Stimulated activated CD4-positive, alpha-beta T cell treated with anti-CD3 and anti-CD28 coated beads, TNF-alpha, amount 100 ng/mL, for 4 hours (primary cell): ENCODE data around the gene SON.

ENCODE experiments used
- DNase-seq, 3 experiments: peaks; one replicate each; pipeline ENCODE4 v3.0.0-alpha.2; 2020; ENCODE audit warnings: low read depth in 3 of 3

SON gene

GRCh38 chr21:33543505-33544129, 779 bp downstream of the SON start:
- peak in 2 of 3 experiments; percentile 38 to 47 for DNase-seq

GRCh38 chr21:33544451-33545195, 1.8 kb downstream of the SON start:
- DNase-seq = no peak

GRCh38 chr21:33546086-33546485, 3.2 kb downstream of the SON start:
- no peak for DNase-seq

- DNase-seq = no peak
Measured at GRCh38 chr21:33549848-33550771, 7.3 kb downstream of the SON start.

- DNase-seq = no peak
Measured at GRCh38 chr21:33550772-33551660, 8.2 kb downstream of the SON start.

- no peak for DNase-seq
Measured at GRCh38 chr21:33551664-33552063, 8.8 kb downstream of the SON start.

GRCh38 chr21:33552093-33552998, 9.5 kb downstream of the SON start:
- no peak for DNase-seq

- DNase-seq = no peak
Measured at GRCh38 chr21:33552999-33553598, 10.3 kb downstream of the SON start.

GRCh38 chr21:33554236-33554981, 11.6 kb downstream of the SON start:
- no peak for DNase-seq

- no peak for DNase-seq
Measured at GRCh38 chr21:33554982-33555344, 12.1 kb downstream of the SON start.

- no peak for DNase-seq
Measured at GRCh38 chr21:33557447-33557846, 14.6 kb downstream of the SON start.

- no peak for DNase-seq
Measured at GRCh38 chr21:33558777-33559421, 16.1 kb downstream of the SON start.

GRCh38 chr21:33559813-33560212, 17.0 kb downstream of the SON start:
- DNase-seq = no peak

- no peak for DNase-seq
Measured at GRCh38 chr21:33560965-33561364, 18.1 kb downstream of the SON start.

- DNase-seq = no peak
Measured at GRCh38 chr21:33561373-33561772, 18.5 kb downstream of the SON start.

GRCh38 chr21:33562389-33562788, 19.6 kb downstream of the SON start:
- DNase-seq = no peak

- no peak for DNase-seq
Measured at GRCh38 chr21:33566514-33566913, 23.7 kb downstream of the SON start.

- DNase-seq = no peak
Measured at GRCh38 chr21:33567914-33568313, 25.1 kb downstream of the SON start.

GRCh38 chr21:33568448-33568847, 25.6 kb downstream of the SON start:
- no peak for DNase-seq
